Activated CD4-positive, alpha-beta T cell treated with anti-CD3 and anti-CD28 coated beads, Interleukin-2, amount 10 ng/mL, durations not matched to agents 7 days and 5 days (primary cell): ENCODE measurements around the gene GNG4. TPM values are rescaled to one million over a fixed set of nuclear protein-coding genes. Genes with fewer than 3 reads are reported as not detected.
"Not testable (repeated sequence)": the region's sequence is repeated elsewhere in the genome, so short reads cannot be mapped to it uniquely, and the experiment has no call there.

Experiments
- CTCF ChIA-PET: fragments of 350-600 bp; sonication (Branson Sonifier 250); formaldehyde crosslinking; loops from one replicate; lab custom pipeline; 2021; ENCODE audit warnings: antibody characterized with exemption; lab: Charles Lee
- POLR2A ChIA-PET: fragments of 350-600 bp; sonication (Branson Sonifier 250); formaldehyde crosslinking; loops from one replicate; lab custom pipeline; 2021; ENCODE audit warnings: antibody characterized with exemption; lab: Charles Lee
- DNase-seq: peaks from one replicate; pipeline ENCODE4 v3.0.0-alpha.2; 2020
- H3K27ac Mint-ChIP-seq: one replicate; pipeline ENCODE4 v1.8.0; 2021; ENCODE audit warnings: mild to moderate bottlenecking, moderate library complexity, mixed read lengths
- H3K27me3 Mint-ChIP-seq: one replicate; pipeline ENCODE4 v1.8.0; 2021; ENCODE audit warnings: mixed read lengths
- H3K36me3 Mint-ChIP-seq: one replicate; pipeline ENCODE4 v1.8.0; 2021; ENCODE audit warnings: low read depth, mixed read lengths
- H3K4me1 Mint-ChIP-seq: one replicate; pipeline ENCODE4 v1.8.0; 2021; ENCODE audit warnings: mixed read lengths
- H3K4me3 Mint-ChIP-seq: one replicate; pipeline ENCODE4 v1.8.0; 2021; ENCODE audit warnings: mild to moderate bottlenecking, moderate library complexity, mixed read lengths
- H3K9me3 Mint-ChIP-seq: one replicate; pipeline ENCODE4 v1.8.0; 2021; ENCODE audit warnings: mixed read lengths
- total RNA-seq, 2 experiments: library from RNA; stranded (reverse); gene quantifications; one replicate each; pipeline ENCODE4 v1.2.3, GENCODE V29; 2021

GNG4 gene
- total RNA-seq, 2 experiments from 2014 or later, result 0.37 to 0.42 TPM

DNA sequence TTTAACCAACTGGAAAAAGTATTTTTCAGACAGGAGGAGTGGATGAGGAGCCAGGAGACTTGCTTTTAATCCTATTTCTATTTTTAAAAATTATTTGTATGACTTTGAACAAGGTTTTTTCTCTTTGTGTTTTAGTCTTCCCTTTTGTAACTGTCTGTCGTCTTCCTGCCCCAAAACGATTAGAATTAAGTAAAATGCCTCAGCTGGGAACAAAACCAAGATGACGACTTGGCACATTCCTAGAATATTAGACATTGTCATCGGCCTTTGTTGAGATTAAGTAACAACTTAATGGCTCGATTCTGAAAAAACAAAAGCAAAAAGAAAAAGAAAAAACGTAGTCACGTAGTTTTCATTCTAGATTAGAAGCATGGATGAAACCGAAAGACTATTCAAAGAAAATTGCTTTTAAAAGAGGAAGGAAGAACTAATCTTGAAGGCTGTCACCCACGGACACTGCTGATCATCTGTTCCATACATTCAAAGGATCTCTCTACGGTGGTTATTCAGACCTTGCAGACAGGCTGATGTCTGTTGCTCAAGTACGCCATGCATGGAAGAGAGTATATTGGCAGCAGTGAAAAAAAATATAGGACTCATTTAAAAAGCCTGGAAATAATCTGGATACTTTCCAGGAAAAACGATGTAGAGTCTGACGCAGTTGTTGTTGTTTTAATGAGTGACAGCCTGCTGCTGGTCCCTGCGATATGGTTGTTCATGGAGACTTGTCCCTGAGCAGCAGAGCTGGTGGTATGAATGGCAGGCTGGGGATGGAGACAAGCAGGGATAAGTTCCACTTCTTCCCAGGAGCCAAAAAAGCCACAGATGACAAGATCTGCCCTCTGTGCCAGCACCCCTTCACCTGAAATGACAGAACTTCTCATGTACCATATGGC is 16.8 kb downstream of the GNG4 start:
- Mint-ChIP-seq H3K27me3 (peaks cover 16% of the 10 kb centered on the region), H3K27ac (no peak overlapping the region), H3K36me3 (no peaks in the 10 kb centered on the region), H3K9me3 (no peaks in the 10 kb centered on the region), H3K4me3 (no peak overlapping the region), H3K4me1 (peaks cover 8% of the 10 kb centered on the region)
- ChIA-PET POLR2A (no interaction called here), CTCF (interaction anchor here (1.4 kb wide), 1 partner anchor 47 kb away, joined by 3 read pairs; no protein-coding TSS in a partner anchor)
- DNase-seq, result no peak

DNA sequence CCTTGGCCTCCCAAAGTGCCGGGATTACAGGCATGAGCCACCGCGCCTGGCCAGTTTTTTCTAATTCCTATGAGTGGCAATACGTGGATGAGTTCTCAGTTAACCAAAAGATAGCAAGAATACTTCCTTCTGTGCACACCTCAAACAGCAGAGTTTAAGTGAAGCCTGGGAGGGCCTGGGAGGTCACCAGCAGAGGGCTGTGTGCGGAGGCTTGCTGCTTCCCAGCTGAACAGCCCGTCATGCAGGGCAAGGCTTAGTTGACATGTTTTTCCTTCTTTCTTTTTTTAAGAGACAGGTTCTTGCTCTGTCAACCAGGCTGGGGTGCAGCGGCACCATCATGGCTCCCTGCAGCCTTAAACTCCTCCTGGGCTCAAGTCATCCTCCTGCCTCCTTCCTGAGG is 17.8 kb downstream of the GNG4 start:
- DNase-seq, result no peak
- H3K27me3 Mint-ChIP-seq, result peaks cover 18% of the 10 kb centered on the region
- H3K4me1 Mint-ChIP-seq, result peaks cover 8% of the 10 kb centered on the region
- no peak overlapping the region for H3K4me3 Mint-ChIP-seq
- ChIA-PET CTCF (interaction anchor here (1.4 kb wide), 1 partner anchor 48 kb away, joined by 3 read pairs; no protein-coding TSS in a partner anchor), POLR2A (no interaction called here)
- H3K9me3 Mint-ChIP-seq, result no peaks in the 10 kb centered on the region
- H3K36me3 Mint-ChIP-seq, result no peaks in the 10 kb centered on the region
- H3K27ac Mint-ChIP-seq, result no peak overlapping the region

DNA sequence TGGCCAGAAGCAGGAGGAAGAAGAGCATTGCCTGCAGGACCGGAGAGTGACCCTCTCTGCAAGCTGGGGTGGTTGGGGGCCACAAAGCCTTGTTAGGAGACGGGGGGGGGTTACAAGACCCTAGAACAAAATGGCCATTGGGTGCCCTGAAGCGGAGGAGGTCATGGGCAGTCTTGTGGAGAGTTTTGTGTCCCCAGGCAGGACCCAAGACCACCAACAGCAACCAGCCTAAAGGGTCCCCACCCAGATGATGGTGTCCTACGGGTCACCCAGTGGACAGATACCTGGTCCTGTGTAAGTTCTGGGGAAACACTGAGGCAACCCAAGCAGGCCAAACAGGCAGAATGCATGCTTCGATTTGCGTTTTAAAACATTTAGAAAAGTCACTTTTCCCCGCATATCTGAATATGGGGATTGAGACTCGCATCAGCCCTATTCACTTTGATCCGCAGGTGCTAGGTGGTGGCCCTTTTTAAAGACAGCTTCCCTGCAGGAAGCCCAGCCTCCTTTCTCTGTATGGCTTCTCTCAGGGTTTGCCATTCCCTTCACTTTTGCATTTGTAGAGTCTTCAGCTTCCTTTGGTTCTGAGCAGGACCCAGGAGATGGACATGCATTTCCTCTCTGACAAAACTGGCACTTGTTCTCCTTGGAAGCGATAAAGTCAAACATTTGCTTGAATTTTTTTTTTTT is 21.1 kb downstream of the GNG4 start:
- H3K36me3 Mint-ChIP-seq, result no peaks in the 10 kb centered on the region
- H3K27ac Mint-ChIP-seq, result no peak overlapping the region
- ChIA-PET POLR2A (interaction anchor here (0.6 kb wide), 1 partner anchor 34 kb away, joined by 7 read pairs; no protein-coding TSS in a partner anchor), CTCF (interaction anchor here (0.8 to 1.0 kb wide), 2 partner anchors 9 to 1063 kb away, joined by 3 to 4 read pairs; no protein-coding TSS in a partner anchor)
- no peaks in the 10 kb centered on the region for H3K9me3 Mint-ChIP-seq
- peaks cover 26% of the 10 kb centered on the region for H3K27me3 Mint-ChIP-seq
- H3K4me3 Mint-ChIP-seq, result no peak overlapping the region
- DNase-seq, result no peak
- peaks cover 25% of the 10 kb centered on the region for H3K4me1 Mint-ChIP-seq

DNA sequence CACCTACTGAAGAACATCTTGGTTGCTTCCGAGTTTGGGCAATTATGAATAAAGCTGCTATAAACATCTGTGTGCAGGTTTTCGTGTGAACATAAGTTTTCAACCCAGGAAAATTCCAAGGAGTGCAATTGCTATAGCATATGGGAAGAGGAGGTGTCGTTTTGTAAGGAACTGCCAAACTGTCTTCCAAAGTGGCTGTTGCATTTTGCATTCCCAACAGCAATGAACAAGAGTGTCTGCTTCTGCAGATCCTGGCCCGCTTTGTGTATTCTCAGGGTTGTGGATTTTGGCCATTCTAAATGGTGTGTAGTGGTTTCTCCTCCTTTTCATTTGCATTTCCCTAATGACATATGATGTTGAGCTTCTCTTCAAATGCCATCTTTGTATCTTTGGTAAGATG is 23.8 kb downstream of the GNG4 start:
- POLR2A ChIA-PET, result no interaction called here
- Mint-ChIP-seq H3K36me3 (no peaks in the 10 kb centered on the region), H3K27me3 (peaks cover 31% of the 10 kb centered on the region), H3K27ac (no peak overlapping the region), H3K4me1 (peaks cover 22% of the 10 kb centered on the region), H3K9me3 (no peaks in the 10 kb centered on the region), H3K4me3 (no peak overlapping the region)
- no peak for DNase-seq
- CTCF ChIA-PET, result interaction anchor here (1.6 kb wide), 1 partner anchor 15 kb away, joined by 5 read pairs; no protein-coding TSS in a partner anchor

DNA sequence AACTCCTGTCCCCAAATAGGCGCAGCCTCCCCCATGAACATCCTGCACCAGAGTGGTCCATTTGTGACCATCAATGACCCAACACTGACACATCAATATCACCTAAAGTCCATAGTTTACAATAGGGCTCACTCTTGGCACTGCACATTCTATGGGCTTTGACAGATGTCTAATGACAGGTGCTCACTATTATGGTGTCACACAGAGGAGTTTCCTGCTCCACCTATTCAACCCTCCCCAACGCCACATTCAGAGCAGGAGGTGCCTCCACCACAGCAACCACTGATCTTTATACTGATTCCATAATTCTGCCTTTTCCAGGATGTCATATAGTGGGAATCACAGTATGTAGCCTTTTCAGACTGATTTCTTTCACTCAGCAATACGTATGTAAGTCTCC is 24.2 kb downstream of the GNG4 start:
- H3K27ac Mint-ChIP-seq, result no peak overlapping the region
- ChIA-PET POLR2A (no interaction called here), CTCF (interaction anchor here (1.6 kb wide), 1 partner anchor 15 kb away, joined by 5 read pairs; no protein-coding TSS in a partner anchor)

DNA sequence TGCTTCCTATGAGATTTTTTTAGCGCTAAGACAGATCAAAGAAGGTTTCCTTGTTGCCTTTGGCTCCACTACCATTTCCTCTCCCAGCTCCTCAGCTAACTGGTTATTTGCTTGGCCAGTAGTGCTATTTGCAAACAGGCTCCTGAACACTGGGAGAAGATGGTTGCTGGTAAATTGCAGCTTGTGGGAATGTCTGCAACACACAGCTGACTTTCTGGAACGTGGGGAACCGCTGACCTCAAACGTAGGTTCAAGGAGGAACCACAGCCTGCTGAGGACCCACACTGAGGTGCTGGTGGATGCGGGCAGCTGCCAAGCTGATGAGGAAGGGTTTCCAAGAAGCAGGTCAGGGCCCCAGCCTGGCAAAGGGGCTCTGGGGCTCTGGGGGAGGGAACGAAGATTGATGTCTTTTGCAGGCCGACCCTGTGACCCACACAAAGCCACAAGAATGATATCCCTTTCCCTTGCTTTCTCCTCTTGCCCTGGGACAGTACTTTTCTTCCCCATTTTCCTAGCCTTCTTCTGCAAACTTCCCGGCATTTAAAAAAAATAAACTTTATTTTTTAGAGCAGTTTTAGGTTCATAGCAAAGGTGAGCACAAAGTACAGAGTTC is 24.8 kb downstream of the GNG4 start:
- Mint-ChIP-seq H3K27me3 (peaks cover 30% of the 10 kb centered on the region), H3K4me1 (peaks cover 22% of the 10 kb centered on the region), H3K36me3 (no peaks in the 10 kb centered on the region), H3K9me3 (no peaks in the 10 kb centered on the region), H3K27ac (no peak overlapping the region), H3K4me3 (no peak overlapping the region)
- ChIA-PET POLR2A (no interaction called here), CTCF (interaction anchor here (0.6 to 1.6 kb wide), 2 partner anchors 16 to 49 kb away, joined by 4 to 5 read pairs; no protein-coding TSS in a partner anchor)
- DNase-seq, result no peak

More for the DNA sequence above, 24.2 kb downstream of the GNG4 start:
- Mint-ChIP-seq H3K27me3 (peaks cover 33% of the 10 kb centered on the region), H3K9me3 (no peaks in the 10 kb centered on the region), H3K4me1 (peaks cover 22% of the 10 kb centered on the region), H3K36me3 (no peaks in the 10 kb centered on the region), H3K4me3 (no peak overlapping the region)
- DNase-seq, result no peak

DNA sequence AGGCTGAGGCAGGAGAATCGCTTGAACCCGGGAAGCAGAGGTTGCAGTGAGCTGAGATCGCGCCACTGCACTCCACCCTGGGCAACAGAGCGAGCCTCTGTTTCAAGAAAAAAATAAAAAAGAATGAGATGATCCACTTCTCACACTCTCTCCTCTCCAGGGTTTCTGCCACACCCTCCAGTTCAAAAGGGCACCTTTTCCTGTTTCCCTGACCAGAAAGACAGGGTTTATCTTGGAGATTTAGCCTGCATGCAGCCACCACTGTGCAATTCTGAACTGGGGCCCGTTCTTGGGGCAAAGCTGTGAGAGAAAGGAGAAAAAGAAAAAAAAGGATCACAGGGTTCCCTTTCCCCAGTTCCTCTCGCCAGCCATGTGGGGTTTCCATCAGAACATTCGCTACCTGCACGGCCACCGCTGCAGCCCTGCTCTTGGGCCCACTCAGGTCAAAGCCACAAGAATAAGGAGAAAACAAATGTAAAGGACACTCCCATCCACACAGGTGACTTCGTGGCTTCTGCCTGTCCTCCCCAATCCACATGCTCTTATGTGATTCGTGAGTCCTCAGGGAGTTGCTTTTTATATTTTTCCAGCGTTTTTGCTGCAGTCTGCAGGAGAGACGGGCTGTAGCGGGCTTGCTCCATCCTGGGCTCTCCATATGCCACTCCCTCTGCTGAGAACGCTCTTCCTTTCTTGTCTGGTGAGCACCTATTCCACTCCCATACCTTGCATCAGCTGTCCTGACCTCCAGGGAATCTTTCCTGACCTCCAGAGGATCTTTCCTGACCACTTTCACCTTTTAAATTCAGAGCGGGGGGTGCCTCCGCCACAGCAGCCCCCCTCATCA is 26.4 kb downstream of the GNG4 start:
- H3K27me3 Mint-ChIP-seq, result peaks cover 32% of the 10 kb centered on the region
- no peak overlapping the region for H3K27ac Mint-ChIP-seq
- ChIA-PET POLR2A (no interaction called here), CTCF (interaction anchor here (0.6 kb wide), 1 partner anchor 7 kb away, joined by 4 read pairs; no protein-coding TSS in a partner anchor)
- no peak for DNase-seq
- peaks cover 22% of the 10 kb centered on the region for H3K4me1 Mint-ChIP-seq
- H3K9me3 Mint-ChIP-seq, result no peaks in the 10 kb centered on the region
- no peaks in the 10 kb centered on the region for H3K36me3 Mint-ChIP-seq
- no peak overlapping the region for H3K4me3 Mint-ChIP-seq

DNA sequence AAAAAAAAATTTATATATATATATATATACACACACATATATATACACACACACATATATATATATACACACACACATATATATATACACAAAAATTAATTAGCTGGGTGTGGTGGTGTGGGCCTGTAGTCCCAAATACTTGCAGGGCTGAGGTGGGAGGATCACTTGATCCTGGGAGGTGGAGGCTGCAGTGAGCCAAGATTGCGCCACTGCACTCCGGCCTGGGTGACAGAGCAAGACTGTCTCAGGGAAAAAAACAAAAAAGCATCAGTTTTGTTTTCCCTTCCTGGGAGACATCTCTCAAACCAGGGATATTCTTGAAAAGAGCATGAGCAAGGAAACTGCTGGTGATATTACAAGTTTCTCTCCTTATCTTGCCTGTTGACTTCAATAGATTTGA is 30.4 kb downstream of the GNG4 start:
- H3K9me3 Mint-ChIP-seq, H3K4me3 Mint-ChIP-seq, H3K36me3 Mint-ChIP-seq, POLR2A ChIA-PET, H3K27ac Mint-ChIP-seq, DNase-seq, H3K4me1 Mint-ChIP-seq: not testable (repeated sequence)
- H3K27me3 Mint-ChIP-seq, result peaks cover 18% of the 10 kb centered on the region
- CTCF ChIA-PET, result interaction anchor here (0.8 kb wide), 1 partner anchor 9 kb away, joined by 4 read pairs; no protein-coding TSS in a partner anchor

DNA sequence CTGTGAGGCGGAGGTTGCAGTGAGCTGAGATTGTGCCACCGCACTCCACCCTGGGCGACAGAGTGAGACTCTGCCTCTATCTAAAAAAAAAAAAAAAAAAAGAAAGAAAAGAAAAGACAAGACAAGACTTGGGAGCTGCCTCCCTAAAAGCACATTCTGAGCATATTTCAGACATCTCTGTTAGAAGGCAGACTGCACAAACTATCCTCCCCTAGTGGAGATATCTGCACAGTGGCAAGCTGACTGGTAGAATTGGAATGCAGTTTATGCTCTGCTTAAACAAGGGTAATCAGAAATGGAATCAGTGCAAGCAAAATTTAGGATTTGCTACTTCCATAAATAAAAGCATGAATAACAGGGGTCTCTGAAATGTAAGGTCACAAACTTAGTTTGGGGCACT is 31.8 kb downstream of the GNG4 start:
- CTCF ChIA-PET, result interaction anchor here (0.9 to 1.0 kb wide), 2 partner anchors 24 to 79 kb away, joined by 3 read pairs; no protein-coding TSS in a partner anchor

DNA sequence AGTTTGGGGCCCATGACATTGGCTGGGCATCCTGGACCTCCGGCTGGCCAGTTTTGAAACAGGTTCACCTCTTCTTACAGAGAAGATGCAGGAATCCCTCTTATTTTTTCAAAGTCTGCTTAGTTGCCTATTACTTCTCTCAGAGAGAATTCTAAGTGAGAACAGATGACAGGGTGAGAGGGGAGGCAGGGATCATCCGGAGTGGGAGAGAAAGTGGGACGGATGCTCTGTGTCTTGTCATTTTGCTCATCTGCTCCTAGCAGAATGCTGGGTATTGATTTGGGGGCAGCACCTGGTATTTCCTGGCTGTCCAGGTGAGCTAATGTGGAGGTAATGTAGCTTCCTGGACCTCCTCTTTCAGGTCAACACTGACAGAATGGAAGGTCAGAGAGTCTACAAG is 32.4 kb downstream of the GNG4 start:
- Mint-ChIP-seq H3K27me3 (peaks cover 7% of the 10 kb centered on the region), H3K9me3 (no peaks in the 10 kb centered on the region), H3K36me3 (no peaks in the 10 kb centered on the region), H3K27ac (no peak overlapping the region), H3K4me1 (no peaks in the 10 kb centered on the region), H3K4me3 (no peak overlapping the region)
- POLR2A ChIA-PET, result no interaction called here
- CTCF ChIA-PET, result interaction anchor here (1.0 kb wide), 1 partner anchor 80 kb away, joined by 3 read pairs; no protein-coding TSS in a partner anchor
- DNase-seq, result no peak

More for the DNA sequence above, 31.8 kb downstream of the GNG4 start:
- Mint-ChIP-seq H3K4me3 (no peak overlapping the region), H3K9me3 (no peaks in the 10 kb centered on the region), H3K27me3 (peaks cover 9% of the 10 kb centered on the region), H3K36me3 (no peaks in the 10 kb centered on the region), H3K4me1 (no peaks in the 10 kb centered on the region), H3K27ac (no peak overlapping the region)
- POLR2A ChIA-PET, result interaction anchor here (0.6 kb wide), 1 partner anchor 37 kb away, joined by 3 read pairs; no protein-coding TSS in a partner anchor
- no peak for DNase-seq

DNA sequence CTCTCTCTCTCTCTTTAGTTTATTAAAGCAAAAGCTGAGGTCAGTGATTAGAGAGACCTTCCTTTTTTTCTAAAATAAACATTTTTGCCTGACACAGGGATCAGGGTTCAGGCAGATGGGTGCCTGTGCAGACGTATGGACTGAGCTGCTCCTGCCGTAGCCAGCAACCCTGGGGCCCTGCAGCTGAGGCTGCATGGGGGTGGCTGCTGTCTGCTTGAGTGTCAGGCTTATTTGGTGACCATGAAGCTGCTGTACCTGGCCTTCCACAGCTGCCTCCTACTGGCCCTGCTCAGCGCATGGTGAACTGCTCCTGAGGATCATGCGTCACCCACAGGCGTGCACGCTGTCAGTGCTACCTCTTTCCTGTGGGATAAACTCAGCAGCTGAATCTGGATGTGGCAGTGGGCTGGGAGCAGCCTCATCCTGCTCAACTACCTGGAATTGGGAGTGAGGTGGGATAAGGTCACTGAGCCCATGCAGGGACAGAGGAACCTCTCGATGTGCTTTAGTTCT is 35.1 kb downstream of the GNG4 start:
- no peaks in the 10 kb centered on the region for H3K9me3 Mint-ChIP-seq

More for the DNA sequence above, 35.1 kb downstream of the GNG4 start:
- POLR2A ChIA-PET, result no interaction called here
- DNase-seq, result no peak
- no peak overlapping the region for H3K4me3 Mint-ChIP-seq
- no peaks in the 10 kb centered on the region for H3K4me1 Mint-ChIP-seq
- peaks cover 6% of the 10 kb centered on the region for H3K27me3 Mint-ChIP-seq
- CTCF ChIA-PET, result interaction anchor here (1.3 to 1.9 kb wide), 3 partner anchors 8 to 40 kb away, joined by 3 to 8 read pairs (median 4); no protein-coding TSS in a partner anchor
- H3K27ac Mint-ChIP-seq, result no peak overlapping the region
- no peaks in the 10 kb centered on the region for H3K36me3 Mint-ChIP-seq
